Panc1 (cell line): Measurements from ENCODE around the gene LMNA. TPM values are rescaled to one million over a fixed set of nuclear protein-coding genes. Genes with fewer than 3 reads are reported as not detected.
"Not testable (repeated sequence)": the region's sequence is repeated elsewhere in the genome, so short reads cannot be mapped to it uniquely, and the experiment has no call there.

Experiments used
- ATAC-seq: fragments of 200-7000 bp; cut with Tn5 transposase; 2 replicates; pipeline ENCODE4 v1.9.1; 2020; ENCODE audit warnings: mild to moderate bottlenecking, moderate library complexity
- BruUV-seq: library from RNA; stranded (reverse); fragments of 400-500 nt; replicated peaks from 2 replicates; lab custom pipeline; 2021; lab: Mats Ljungman, UMichigan
- CTCF ChIA-PET: fragments of 300-600 bp; sonication (Branson Sonifier 250); formaldehyde crosslinking; loops from one replicate; lab custom pipeline; 2022; ENCODE audit warnings: antibody characterized with exemption; lab: Charles Lee
- POLR2A ChIA-PET: fragments of 300-600 bp; sonication (Branson Sonifier 250); formaldehyde crosslinking; loops from one replicate; lab custom pipeline; 2022; ENCODE audit warnings: antibody characterized with exemption; lab: Charles Lee
- DNase-seq: peaks from one replicate; pipeline ENCODE4 v3.0.0-alpha.2; 2010; ENCODE audit warnings: low read depth, low spot score
- H3K27ac ChIP-seq: 2 replicates; pipeline ENCODE4 v1.5.1; 2011; ENCODE audit warnings: mild to moderate bottlenecking, low read length, inconsistent platforms
- H3K27me3 ChIP-seq: fragments of 200-500 bp; sonication (Bioruptor generic); 2 replicates; pipeline ENCODE4 v1.6.0; 2014; ENCODE audit warnings: low read length, inconsistent platforms; ENCODE audit not compliant: control insufficient read depth, insufficient read depth
- H3K36me3 ChIP-seq: fragments of 200-500 bp; sonication (Bioruptor generic); 2 replicates; pipeline ENCODE4 v1.5.1; 2014; ENCODE audit warnings: inconsistent platforms, mild to moderate bottlenecking, low read length, moderate library complexity; ENCODE audit not compliant: control insufficient read depth, insufficient read depth
- H3K4me1 ChIP-seq: 2 replicates; pipeline ENCODE4 v1.5.1; 2011; ENCODE audit warnings: inconsistent platforms, mild to moderate bottlenecking, low read length, moderate library complexity; ENCODE audit not compliant: control insufficient read depth, insufficient read depth
- H3K4me3 ChIP-seq, 2 experiments: 2 replicates each; pipeline ENCODE4 v1.5.1; 2011 to 2012; ENCODE audit warnings: low read depth in 2 of 2, low read length in 2 of 2, mild to moderate bottlenecking in 2 of 2, inconsistent platforms in 1 of 2, moderate library complexity in 1 of 2
- H3K9me3 ChIP-seq: fragments of 200-500 bp; sonication (Bioruptor generic); 2 replicates; pipeline ENCODE4 v1.5.1; 2014; ENCODE audit warnings: low read depth, mild to moderate bottlenecking, inconsistent platforms, low read length, moderate library complexity; ENCODE audit not compliant: control insufficient read depth, insufficient read depth
- in situ Hi-C: cut with HindIII; loops from 2 replicates; pipeline ENCODE4 v1.10.0; 2016; ENCODE audit warnings: low sequenced_read_pairs, low pct_unique_long_range_greater_than_20kb
- intact Hi-C: fragments of 100-400 bp; cut with micrococcal nuclease; formaldehyde crosslinking; loops from one replicate; pipeline ENCODE4 v1.10.0; 2022; ENCODE audit not compliant: unreplicated experiment
- total RNA-seq: library from RNA; stranded (reverse); gene quantifications from one replicate; pipeline ENCODE4 v1.2.1, GENCODE V29; 2021; ENCODE audit not compliant: unreplicated experiment

The LMNA gene
- total RNA-seq, 1 experiment from 2014 or later: 691 TPM

GRCh38 chr1:156182010-156182779 lies 67.7 kb downstream of the LMNA start:
- H3K9me3 ChIP-seq, H3K27ac ChIP-seq, H3K27me3 ChIP-seq, in situ Hi-C loops, BruUV-seq, DNase-seq, intact Hi-C loops, H3K4me1 ChIP-seq, POLR2A ChIA-PET, CTCF ChIA-PET, H3K4me3 ChIP-seq, ATAC-seq, H3K36me3 ChIP-seq: not testable (repeated sequence)

GRCh38 chr1:156186347-156187177 lies 72.1 kb downstream of the LMNA start:
- in situ Hi-C loops, POLR2A ChIA-PET, H3K4me3 ChIP-seq, H3K27ac ChIP-seq, H3K36me3 ChIP-seq, H3K27me3 ChIP-seq, intact Hi-C loops, BruUV-seq, H3K4me1 ChIP-seq, DNase-seq, ATAC-seq, H3K9me3 ChIP-seq: not testable (repeated sequence)
- CTCF ChIA-PET: interaction anchor here (0.6 kb wide), 1 partner anchor 95 kb away, joined by 3 read pairs; no protein-coding TSS in a partner anchor

Other genes starting within 250 kb of the LMNA start
- gene RIT1, start 203.4 kb upstream of the LMNA start, total RNA-seq: 28.1 TPM
- gene KHDC4, start 180.3 kb upstream of the LMNA start, total RNA-seq: 80.4 TPM
- 8.0 TPM for gene RXFP4, start 173.1 kb upstream of the LMNA start, total RNA-seq
- 87.0 TPM for gene ARHGEF2, start 136.2 kb upstream of the LMNA start, total RNA-seq
- gene SSR2, start 93.8 kb upstream of the LMNA start, total RNA-seq: 252 TPM
- 60.0 TPM for gene UBQLN4, start 60.9 kb upstream of the LMNA start, total RNA-seq
- 63.4 TPM for gene LAMTOR2, start 59.9 kb upstream of the LMNA start, total RNA-seq
- not detected for gene RAB25, start 53.6 kb upstream of the LMNA start, total RNA-seq
- gene MEX3A, start 32.2 kb upstream of the LMNA start, total RNA-seq: 15.8 TPM
- gene SEMA4A, start 38.9 kb downstream of the LMNA start, total RNA-seq: 0.21 TPM
- gene SLC25A44, start 79.4 kb downstream of the LMNA start, total RNA-seq: 33.0 TPM
- gene PMF1, start 98.3 kb downstream of the LMNA start, total RNA-seq: 57.5 TPM
- 0.67 TPM for gene BGLAP, start 127.5 kb downstream of the LMNA start, total RNA-seq
- 0.92 TPM for gene PAQR6, start 133.3 kb downstream of the LMNA start, total RNA-seq
- gene SMG5, start 168.1 kb downstream of the LMNA start, total RNA-seq: 117 TPM
- 5.5 TPM for gene TMEM79, start 169.6 kb downstream of the LMNA start, total RNA-seq
- 60.2 TPM for gene GLMP, start 181.0 kb downstream of the LMNA start, total RNA-seq
- gene VHLL, start 184.6 kb downstream of the LMNA start, total RNA-seq: 0.28 TPM
- gene CCT3, start 223.6 kb downstream of the LMNA start, total RNA-seq: 451 TPM
- 3.6 TPM for gene TSACC, start 223.8 kb downstream of the LMNA start, total RNA-seq